Left lung (tissue), 10 donors: Measurements from ENCODE around the gene GPC3. TPM values are rescaled to one million over a fixed set of nuclear protein-coding genes. Genes with fewer than 3 reads are reported as not detected.

ENCODE experiments used
- ATAC-seq: fragments of 200-7000 bp; cut with Tn5 transposase; one replicate; pipeline ENCODE4 v1.9.1; 2020; ENCODE audit warnings: moderate library complexity
- DNase-seq, 4 donors: peaks; one replicate each; pipeline ENCODE4 v3.0.0-alpha.2; 2013 to 2020
- H3K27ac ChIP-seq, 2 donors: fragments of 200-600 bp; sonication (generic) in 1 of 2; one replicate each; pipeline versions ENCODE4 v1.5.0 to v1.8.0; 2020 to 2021
- H3K27me3 ChIP-seq, 2 donors: fragments of 200-600 bp; sonication (generic) in 1 of 2; one replicate each; pipeline versions ENCODE4 v1.5.0 to v1.8.0; 2020 to 2021
- H3K36me3 ChIP-seq, 2 donors: fragments of 200-600 bp; sonication (generic) in 1 of 2; one replicate each; pipeline versions ENCODE4 v1.5.0 to v1.8.0; 2020 to 2021
- H3K4me1 ChIP-seq, 2 donors: fragments of 200-600 bp; one replicate each; pipeline ENCODE4 v1.8.0; 2021
- H3K4me3 ChIP-seq, 2 donors: fragments of 200-600 bp; sonication (generic) in 1 of 2; one replicate each; pipeline versions ENCODE4 v1.5.0 to v1.8.0; 2020 to 2021; ENCODE audit warnings: mild to moderate bottlenecking in 1 of 2
- H3K9me3 ChIP-seq, 2 donors: fragments of 200-600 bp; sonication (generic) in 1 of 2; one replicate each; pipeline versions ENCODE4 v1.5.0 to v1.8.0; 2020 to 2021
- intact Hi-C, 2 donors: fragments of 100-400 bp; cut with DNase I; formaldehyde crosslinking; loops; one replicate each; pipeline versions ENCODE4 v1.11.2 to v1.14.2; 2022
- polyA plus RNA-seq, 6 donors: library from polyadenylated mRNA; unstranded; fragments of 120-200 nt; gene quantifications; one replicate each; pipeline ENCODE4 v1.2.1, GENCODE V29; 2013; ENCODE audit not compliant: insufficient read length in 6 of 6
- total RNA-seq, 2 donors: library from RNA; stranded (reverse); fragmentation: NEBNext Ultra II Directional; extraction: Animal tissue kit (Norgen Biotek cat#: 25700); gene quantifications; one replicate each; pipeline ENCODE4 v1.2.1, GENCODE V29; 2021
- TF ChIP-seq, protein P1 (sequence below), 2 donors: fragments of 200-600 bp; sonication (generic) in 1 of 2; IDR thresholded peaks; one replicate each; pipeline versions ENCODE4 v1.5.0 to v1.8.0; 2021; ENCODE audit warnings: antibody characterized with exemption in 2 of 2
- donor health status: DM: no; HTN: yes; CAD: no.
- donor health status: DM: no; HTN: no; CAD: no.

The GPC3 gene
- total and polyA plus RNA-seq, 8 donors, result 42.1 to 581 (median 448) TPM

DNA sequence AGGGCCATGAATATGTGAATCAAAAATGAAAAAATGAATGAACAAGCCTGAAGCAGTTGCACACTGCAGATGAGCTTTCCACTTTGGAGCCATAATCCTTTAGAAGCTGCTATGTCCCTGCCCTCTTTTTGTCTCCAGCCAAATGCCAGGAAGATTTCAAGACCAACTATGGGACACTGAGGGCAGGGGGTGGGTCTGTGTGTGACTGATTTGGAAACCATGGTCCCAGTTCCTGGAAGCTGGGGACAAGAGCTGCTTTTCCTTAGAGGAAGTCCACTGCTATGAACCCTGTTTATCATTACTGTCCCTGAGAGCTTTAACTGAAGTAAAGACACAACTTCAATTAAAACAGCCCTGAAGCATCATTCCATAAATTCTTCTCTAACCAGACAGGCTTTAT lies 416.2 kb downstream of the GPC3 start:
- intact Hi-C loops, result no loop called here
- no peak for DNase-seq
- Histone ChIP-seq H3K4me3 (no peak overlapping the region), H3K36me3 (no peaks in the 10 kb centered on the region), H3K27me3 (no peaks in the 10 kb centered on the region), H3K27ac (no peak overlapping the region), H3K4me1 (no peaks in the 10 kb centered on the region), H3K9me3 (peaks cover 0 to 4% of the 10 kb centered on the region in 2 donors)
- TF ChIP-seq, protein P1, sequence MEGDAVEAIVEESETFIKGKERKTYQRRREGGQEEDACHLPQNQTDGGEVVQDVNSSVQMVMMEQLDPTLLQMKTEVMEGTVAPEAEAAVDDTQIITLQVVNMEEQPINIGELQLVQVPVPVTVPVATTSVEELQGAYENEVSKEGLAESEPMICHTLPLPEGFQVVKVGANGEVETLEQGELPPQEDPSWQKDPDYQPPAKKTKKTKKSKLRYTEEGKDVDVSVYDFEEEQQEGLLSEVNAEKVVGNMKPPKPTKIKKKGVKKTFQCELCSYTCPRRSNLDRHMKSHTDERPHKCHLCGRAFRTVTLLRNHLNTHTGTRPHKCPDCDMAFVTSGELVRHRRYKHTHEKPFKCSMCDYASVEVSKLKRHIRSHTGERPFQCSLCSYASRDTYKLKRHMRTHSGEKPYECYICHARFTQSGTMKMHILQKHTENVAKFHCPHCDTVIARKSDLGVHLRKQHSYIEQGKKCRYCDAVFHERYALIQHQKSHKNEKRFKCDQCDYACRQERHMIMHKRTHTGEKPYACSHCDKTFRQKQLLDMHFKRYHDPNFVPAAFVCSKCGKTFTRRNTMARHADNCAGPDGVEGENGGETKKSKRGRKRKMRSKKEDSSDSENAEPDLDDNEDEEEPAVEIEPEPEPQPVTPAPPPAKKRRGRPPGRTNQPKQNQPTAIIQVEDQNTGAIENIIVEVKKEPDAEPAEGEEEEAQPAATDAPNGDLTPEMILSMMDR (IDR thresholded peaks at IDR 0.05), result no peak
- ATAC-seq, result no peak

DNA sequence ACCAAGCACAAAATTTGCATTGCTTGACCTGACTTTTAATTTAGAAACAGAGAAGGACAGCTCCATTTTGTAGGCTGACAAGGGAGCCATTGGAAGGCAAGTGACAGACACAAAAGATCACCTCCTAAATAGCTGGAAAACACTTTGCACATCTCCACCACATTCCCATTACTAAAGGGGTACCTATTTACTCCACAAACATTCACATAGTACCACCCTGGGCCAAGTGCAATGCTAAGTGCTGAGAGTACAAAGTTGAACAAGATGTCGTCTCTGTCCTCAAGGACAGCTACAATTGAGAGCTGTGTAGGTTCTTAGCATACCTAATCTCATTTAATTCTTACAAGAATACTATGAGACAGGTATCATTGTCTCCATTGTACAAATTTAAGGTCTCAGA lies 417.3 kb downstream of the GPC3 start:
- Histone ChIP-seq H3K36me3 (no peaks in the 10 kb centered on the region), H3K27me3 (no peaks in the 10 kb centered on the region), H3K4me1 (no peaks in the 10 kb centered on the region), H3K4me3 (no peak overlapping the region), H3K9me3 (peaks cover 0 to under 1% of the 10 kb centered on the region in 2 donors), H3K27ac (no peak overlapping the region)
- intact Hi-C loops, result no loop called here
- TF ChIP-seq, protein P1 (IDR thresholded peaks at IDR 0.05), result no peak
- ATAC-seq, result no peak
- no peak for DNase-seq

DNA sequence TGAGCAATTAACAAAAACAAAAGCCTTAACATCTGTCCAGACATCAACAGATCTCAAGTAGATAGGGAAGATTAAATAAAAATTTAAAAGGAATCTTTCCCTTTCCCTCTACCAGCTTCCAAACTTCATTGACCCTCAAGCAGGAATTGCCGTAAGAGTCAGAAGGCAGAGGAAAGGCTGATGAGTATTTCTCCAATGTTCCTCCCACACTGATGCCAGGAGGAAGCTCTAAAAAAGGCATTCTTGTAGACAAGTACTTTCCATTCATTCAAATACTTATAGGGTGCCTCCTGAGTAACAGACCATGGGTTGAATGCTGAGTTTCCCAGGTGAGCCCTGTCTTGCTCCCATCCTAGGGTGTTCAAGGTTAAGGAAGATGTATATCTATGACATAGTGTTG lies 418.5 kb downstream of the GPC3 start:
- Histone ChIP-seq H3K4me1 (no peaks in the 10 kb centered on the region), H3K27me3 (no peaks in the 10 kb centered on the region), H3K9me3 (no peaks in the 10 kb centered on the region), H3K4me3 (no peak overlapping the region), H3K36me3 (no peaks in the 10 kb centered on the region), H3K27ac (no peak overlapping the region)
- no peak for DNase-seq
- intact Hi-C loops, result no loop called here
- TF ChIP-seq, protein P1 (IDR thresholded peaks at IDR 0.05), result no peak
- ATAC-seq, result no peak

DNA sequence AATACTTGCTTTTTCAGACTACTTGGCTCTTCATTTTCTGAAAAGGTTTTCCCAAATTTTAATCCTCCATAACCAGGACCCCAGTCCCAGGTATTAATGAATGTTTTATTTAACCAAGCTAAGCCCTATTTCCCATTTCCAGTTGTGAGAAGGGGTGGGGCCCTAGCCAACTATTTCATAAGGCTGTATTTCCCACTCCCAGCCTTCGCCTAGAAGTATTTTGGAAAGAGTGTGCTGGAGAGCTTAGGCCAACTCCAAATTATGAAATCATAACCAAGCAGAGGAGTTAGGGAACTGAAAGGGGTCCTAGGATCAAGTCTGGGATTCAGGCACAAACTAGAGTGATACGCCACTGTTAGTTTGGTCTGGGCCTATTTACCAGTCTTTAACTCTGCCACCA lies 421.7 kb downstream of the GPC3 start:
- H3K4me3 ChIP-seq, result no peak overlapping the region
- no peaks in the 10 kb centered on the region for H3K36me3 ChIP-seq
- TF ChIP-seq, protein P1 (IDR thresholded peaks at IDR 0.05), result no peak
- intact Hi-C loops, result no loop called here
- H3K27ac ChIP-seq, result no peak overlapping the region
- no peaks in the 10 kb centered on the region for H3K9me3 ChIP-seq
- H3K4me1 ChIP-seq, result no peaks in the 10 kb centered on the region
- no peak for ATAC-seq
- peaks cover 0 to 3% of the 10 kb centered on the region in 2 donors for H3K27me3 ChIP-seq
- no peak for DNase-seq

DNA sequence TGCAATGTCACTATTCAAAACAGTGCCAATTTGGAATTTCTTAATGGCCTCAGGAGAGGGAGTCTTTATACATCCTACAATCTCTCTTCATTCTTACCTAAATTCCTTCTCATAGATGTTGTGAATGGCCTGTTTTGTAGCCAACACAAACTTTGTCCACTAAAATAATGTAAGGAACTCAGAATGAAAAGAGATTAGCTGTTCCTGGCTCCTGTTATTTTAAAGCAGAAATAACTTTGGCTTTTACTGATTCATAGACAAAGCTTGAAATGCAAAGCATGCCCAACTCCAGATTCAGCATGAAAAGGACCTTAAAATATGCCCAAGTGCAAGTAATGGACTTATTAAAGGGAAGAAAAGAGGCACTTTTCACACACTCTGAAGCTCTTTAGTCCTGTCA lies 424.1 kb downstream of the GPC3 start:
- ATAC-seq (no peak), DNase-seq (no peak)
- Histone ChIP-seq H3K9me3 (no peaks in the 10 kb centered on the region), H3K4me3 (no peak overlapping the region), H3K36me3 (no peaks in the 10 kb centered on the region), H3K4me1 (no peaks in the 10 kb centered on the region), H3K27ac (no peak overlapping the region), H3K27me3 (peaks cover 0 to 3% of the 10 kb centered on the region in 2 donors)
- TF ChIP-seq, protein P1 (IDR thresholded peaks at IDR 0.05), result no peak
- intact Hi-C loops, result no loop called here
